Thyroid gland (tissue), 4 donors: ENCODE results near the gene NRDE2. TPM values are rescaled to one million over a fixed set of nuclear protein-coding genes. Genes with fewer than 3 reads are reported as not detected.

Experiments
- DNase-seq, 2 donors: peaks; one replicate each; pipeline ENCODE4 v3.0.0-alpha.2; 2019
- H3K27ac ChIP-seq, 3 donors: fragments of 200-600 bp; sonication (generic); 1 replicate in 2 of 3; 2 replicates in 1 of 3; pipeline ENCODE4 v1.5.1; 2016 to 2019; ENCODE audit warnings: mild to moderate bottlenecking in 1 of 3, moderate library complexity in 1 of 3
- H3K27me3 ChIP-seq: fragments of 200-600 bp; sonication (generic); one replicate; pipeline ENCODE4 v1.5.1; 2019
- H3K36me3 ChIP-seq, 2 donors: fragments of 200-600 bp; sonication (generic); one replicate each; pipeline ENCODE4 v1.5.1; 2016 to 2019
- H3K4me1 ChIP-seq, 2 donors: fragments of 200-600 bp; sonication (generic); one replicate each; pipeline ENCODE4 v1.5.1; 2017 to 2019
- H3K4me3 ChIP-seq, 3 donors: fragments of 200-600 bp; sonication (generic); replicated peaks in 1 of 3; 1 replicate in 2 of 3; 2 replicates in 1 of 3; pipeline ENCODE4 v1.5.1; 2016; ENCODE audit warnings: mild to moderate bottlenecking in 1 of 3
- H3K9me3 ChIP-seq: fragments of 200-600 bp; sonication (generic); one replicate; pipeline ENCODE4 v1.5.1; 2017
- POLR2A ChIP-seq, 2 donors: fragments of 450-650 bp; IDR thresholded peaks; one replicate each; pipeline ENCODE4 v1.6.1; 2017; ENCODE audit warnings: antibody characterized with exemption in 2 of 2, mild to moderate bottlenecking in 2 of 2, moderate library complexity in 1 of 2
- WGBS, 2 donors: methylation state at CpG; one replicate each; pipeline ENCODE4 v1.1.5; 2017; 5-methylcytosine and 5-hydroxymethylcytosine counted together
- intact Hi-C: fragments of 100-400 bp; cut with DNase I; formaldehyde crosslinking; loops from one replicate; pipeline ENCODE4 v1.15.1; 2023
- total RNA-seq, 4 donors: library from RNA; depleted of rRNA; stranded (reverse); fragments of >200 nt; gene quantifications; one replicate each; pipeline ENCODE4 v1.2.3, GENCODE V29; 2016
- TF ChIP-seq, protein P1 (sequence below), 6 experiments: fragments of 200-600 bp in 3 of 6; fragments of 450-650 bp in 3 of 6; sonication (generic) in 3 of 6; IDR thresholded peaks; one replicate each; pipeline ENCODE4 v1.5.1; 2016 to 2019; ENCODE audit warnings: antibody characterized with exemption in 6 of 6, mild to moderate bottlenecking in 2 of 6, inconsistent platforms in 1 of 6, moderate library complexity in 1 of 6

The NRDE2 gene
- total RNA-seq, 4 donors from 2014 or later: 21.7 to 38.7 (median 26.7) TPM

DNA sequence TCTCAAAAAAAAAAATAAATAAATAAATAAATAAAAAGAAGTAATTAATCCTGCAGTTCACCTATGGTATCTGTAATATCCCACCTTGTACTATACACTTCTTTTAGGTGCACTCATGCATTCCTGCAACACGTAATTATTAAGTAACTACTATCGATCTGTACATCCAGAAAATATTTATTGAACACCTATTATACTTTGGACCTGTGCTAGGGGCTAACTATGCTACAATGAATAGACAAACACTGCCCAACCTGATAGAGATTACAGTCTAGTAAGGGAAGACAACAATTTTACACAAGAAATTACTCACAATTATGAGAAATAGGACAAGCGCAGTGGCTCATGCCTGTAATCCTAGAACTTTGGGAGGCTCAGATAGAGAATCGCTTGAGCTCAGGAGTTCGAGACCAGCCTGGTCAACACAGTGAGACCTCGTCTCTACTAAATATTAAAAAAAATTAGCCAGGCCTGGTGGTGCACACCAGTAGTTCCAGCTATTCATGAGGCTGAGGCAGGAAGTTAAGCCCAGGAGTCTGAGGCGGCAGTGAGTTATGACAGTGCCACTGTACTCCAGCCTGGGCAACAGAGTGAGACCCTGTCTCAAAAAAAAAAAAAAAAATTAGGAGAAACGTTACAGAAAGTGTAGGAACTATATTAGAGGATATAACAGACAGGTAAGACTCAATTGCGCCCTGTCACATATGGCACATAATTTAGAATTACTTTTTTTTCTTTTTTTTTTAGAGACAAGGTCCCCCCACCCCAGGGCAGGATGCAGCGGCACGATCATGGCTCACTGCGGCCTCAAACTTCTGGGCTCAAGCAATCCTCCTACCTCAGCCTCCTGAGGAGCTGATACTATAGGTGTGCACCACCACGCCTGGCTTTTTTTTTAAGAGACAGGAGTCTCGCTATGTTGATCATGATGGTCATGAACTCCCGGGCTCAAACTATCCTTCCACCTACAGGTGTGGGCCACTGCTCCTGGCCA, 1.2 kb downstream of the NRDE2 start:
- H3K9me3 ChIP-seq: no peaks in the 10 kb centered on the region
- peak overlapping the region in 2 of 3 donors; percentile 87 to 88 for H3K27ac ChIP-seq
- TF ChIP-seq, protein P1, sequence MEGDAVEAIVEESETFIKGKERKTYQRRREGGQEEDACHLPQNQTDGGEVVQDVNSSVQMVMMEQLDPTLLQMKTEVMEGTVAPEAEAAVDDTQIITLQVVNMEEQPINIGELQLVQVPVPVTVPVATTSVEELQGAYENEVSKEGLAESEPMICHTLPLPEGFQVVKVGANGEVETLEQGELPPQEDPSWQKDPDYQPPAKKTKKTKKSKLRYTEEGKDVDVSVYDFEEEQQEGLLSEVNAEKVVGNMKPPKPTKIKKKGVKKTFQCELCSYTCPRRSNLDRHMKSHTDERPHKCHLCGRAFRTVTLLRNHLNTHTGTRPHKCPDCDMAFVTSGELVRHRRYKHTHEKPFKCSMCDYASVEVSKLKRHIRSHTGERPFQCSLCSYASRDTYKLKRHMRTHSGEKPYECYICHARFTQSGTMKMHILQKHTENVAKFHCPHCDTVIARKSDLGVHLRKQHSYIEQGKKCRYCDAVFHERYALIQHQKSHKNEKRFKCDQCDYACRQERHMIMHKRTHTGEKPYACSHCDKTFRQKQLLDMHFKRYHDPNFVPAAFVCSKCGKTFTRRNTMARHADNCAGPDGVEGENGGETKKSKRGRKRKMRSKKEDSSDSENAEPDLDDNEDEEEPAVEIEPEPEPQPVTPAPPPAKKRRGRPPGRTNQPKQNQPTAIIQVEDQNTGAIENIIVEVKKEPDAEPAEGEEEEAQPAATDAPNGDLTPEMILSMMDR (IDR thresholded peaks at IDR 0.05): no peak
- TF ChIP-seq POLR2A (IDR thresholded peaks at IDR 0.05): no peak
- peaks cover 12 to 15% of the 10 kb centered on the region in 2 donors for H3K4me1 ChIP-seq
- no peaks in the 10 kb centered on the region for H3K36me3 ChIP-seq
- intact Hi-C loops: loop anchor here (10.0 kb wide), 1 partner anchor 54 kb away; no protein-coding TSS in a partner anchor
- no peak for DNase-seq
- peak overlapping the region in 2 of 3 donors; percentile 48 to 79 for H3K4me3 ChIP-seq
- no peaks in the 10 kb centered on the region for H3K27me3 ChIP-seq
- 95 to 97% methylated on average over 15 of the region's 15 CpGs for WGBS, 2 donors

DNA sequence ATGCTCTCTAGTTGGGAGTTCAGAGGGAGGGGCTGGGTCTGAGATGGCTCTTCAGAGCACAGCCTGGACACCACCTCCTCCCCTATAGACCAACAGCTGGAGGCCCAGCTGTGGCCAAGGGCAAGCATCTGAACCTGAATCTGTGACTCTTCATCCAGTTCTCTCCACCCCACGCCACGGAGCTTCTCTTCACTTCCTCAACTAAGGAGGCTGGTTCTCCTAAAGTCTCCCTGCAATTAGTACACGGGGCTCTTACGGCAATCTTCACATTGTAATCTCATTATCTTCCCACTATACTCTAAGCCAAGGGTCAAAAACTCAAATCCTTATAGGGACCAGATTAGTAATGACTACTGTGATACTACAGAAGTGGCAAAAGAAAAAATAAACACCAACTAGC, 9.8 kb downstream of the NRDE2 start:
- TF ChIP-seq, protein P1 (IDR thresholded peaks at IDR 0.05): no peak
- TF ChIP-seq POLR2A (IDR thresholded peaks at IDR 0.05): no peak
- WGBS, 2 donors: 81 to 84% methylated on average over 4 of the region's 4 CpGs
- DNase-seq: no peak

DNA sequence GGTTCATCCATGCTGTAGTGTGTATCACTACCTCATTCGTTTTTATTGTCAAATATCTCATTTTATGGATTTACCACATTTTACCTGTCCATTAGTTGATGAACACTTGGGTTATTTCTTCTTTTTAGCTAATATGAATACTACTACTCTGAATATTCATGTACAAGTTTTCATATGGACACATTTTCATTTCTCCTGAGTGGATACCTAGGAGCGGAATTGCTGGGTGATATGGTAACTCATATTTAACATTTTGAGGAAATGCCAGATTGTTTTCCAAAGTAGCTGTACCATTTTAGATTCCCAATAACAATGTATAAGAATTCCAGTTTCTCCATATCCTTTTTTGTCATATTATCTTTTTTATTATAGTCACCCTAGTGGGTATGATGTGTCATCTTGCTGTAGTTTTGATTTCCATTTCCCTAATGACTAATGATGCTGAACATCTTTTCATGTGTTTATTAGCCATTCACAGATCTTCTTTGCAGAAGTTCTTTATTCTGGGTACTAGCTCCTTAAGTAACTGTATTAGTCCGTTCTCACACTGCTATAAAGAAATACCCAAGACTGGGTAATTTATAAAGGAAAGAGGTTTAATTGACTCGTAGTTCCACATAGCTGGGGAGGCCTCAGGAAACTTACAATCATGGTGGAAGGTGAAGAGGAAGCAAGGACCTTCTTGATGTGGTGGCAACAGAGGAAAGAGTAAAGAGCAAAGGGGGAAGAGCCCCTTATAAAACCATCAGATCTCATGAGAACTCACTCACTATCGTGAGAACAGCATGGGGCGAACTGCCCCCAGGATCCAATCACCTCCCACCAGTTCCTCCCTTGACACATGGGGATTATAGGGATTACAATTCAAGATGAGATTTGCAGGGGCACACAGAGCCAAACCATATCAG, 11.9 kb downstream of the NRDE2 start:
- H3K36me3 ChIP-seq: peaks cover 10 to 17% of the 10 kb centered on the region in 2 donors
- H3K9me3 ChIP-seq: no peaks in the 10 kb centered on the region
- no peaks in the 10 kb centered on the region for H3K27me3 ChIP-seq
- TF ChIP-seq POLR2A (IDR thresholded peaks at IDR 0.05): no peak
- TF ChIP-seq, protein P1 (IDR thresholded peaks at IDR 0.05): no peak
- 95 to 96% methylated on average over 6 of the region's 6 CpGs for WGBS, 2 donors
- no peak for DNase-seq
- no peak overlapping the region for H3K4me3 ChIP-seq
- intact Hi-C loops: no loop called here
- no peak overlapping the region for H3K27ac ChIP-seq
- H3K4me1 ChIP-seq: no peaks in the 10 kb centered on the region

More for the DNA sequence above, 9.8 kb downstream of the NRDE2 start:
- intact Hi-C loops: no loop called here
- Histone ChIP-seq H3K4me1 (peaks cover 5 to 6% of the 10 kb centered on the region in 2 donors), H3K27me3 (no peaks in the 10 kb centered on the region), H3K36me3 (peaks cover under 1 to 8% of the 10 kb centered on the region in 2 donors), H3K9me3 (no peaks in the 10 kb centered on the region), H3K4me3 (no peak overlapping the region), H3K27ac (no peak overlapping the region)

DNA sequence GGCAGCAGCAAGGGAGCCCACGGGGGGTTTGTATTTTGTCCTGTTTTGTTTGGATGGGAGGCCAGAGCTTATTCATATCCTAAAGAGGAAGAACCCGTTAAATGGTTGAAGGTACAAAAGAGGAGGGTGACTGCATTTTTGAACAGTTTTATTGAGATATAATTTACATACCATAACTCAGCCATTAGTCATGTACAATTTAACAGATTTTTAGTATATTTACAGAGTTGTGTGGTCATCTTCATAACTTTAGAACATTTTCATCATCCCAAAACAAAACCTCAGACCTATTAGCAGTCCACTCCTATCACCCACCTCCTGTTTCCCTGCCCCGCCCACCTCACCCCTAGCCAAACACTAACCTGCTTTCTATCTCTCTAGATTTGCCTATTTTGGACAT, 12.6 kb downstream of the NRDE2 start:
- intact Hi-C loops: no loop called here

More for the DNA sequence above, 12.6 kb downstream of the NRDE2 start:
- no peak for TF ChIP-seq POLR2A (IDR thresholded peaks at IDR 0.05)
- TF ChIP-seq, protein P1 (IDR thresholded peaks at IDR 0.05): no peak
- DNase-seq: no peak
- peaks cover 15 to 21% of the 10 kb centered on the region in 2 donors for H3K36me3 ChIP-seq
- no peaks in the 10 kb centered on the region for H3K27me3 ChIP-seq
- WGBS, 2 donors: 84 to 85% methylated on average over 3 of the region's 3 CpGs
- H3K27ac ChIP-seq: no peak overlapping the region
- H3K4me3 ChIP-seq: no peak overlapping the region
- H3K4me1 ChIP-seq: no peaks in the 10 kb centered on the region
- no peaks in the 10 kb centered on the region for H3K9me3 ChIP-seq
